Mesothelial cell of epicardium (in vitro differentiated cells): ENCODE data around the gene ANK3. TPM values are rescaled to one million over a fixed set of nuclear protein-coding genes. Genes with fewer than 3 reads are reported as not detected.
A peak's percentile ranks its signal among the peaks of the same experiment; 100 is the strongest.

Source experiments
- DNase-seq, 2 experiments: peaks; one replicate each; pipeline ENCODE4 v3.0.0; 2021; ENCODE audit warnings: low spot score in 2 of 2; ENCODE audit not compliant: unreplicated experiment in 2 of 2
- H3K27ac Mint-ChIP-seq: 2 replicates; pipeline ENCODE4 v1.8.0; 2021; ENCODE audit warnings: mixed read lengths
- H3K27me3 Mint-ChIP-seq: 2 replicates; pipeline ENCODE4 v1.8.0; 2021; ENCODE audit warnings: low read depth, mixed read lengths
- H3K36me3 Mint-ChIP-seq: 2 replicates; pipeline ENCODE4 v1.8.0; 2021; ENCODE audit warnings: mixed read lengths
- H3K4me1 Mint-ChIP-seq: 2 replicates; pipeline ENCODE4 v1.8.0; 2021; ENCODE audit warnings: mixed read lengths
- H3K4me3 Mint-ChIP-seq: 2 replicates; pipeline ENCODE4 v1.8.0; 2021; ENCODE audit warnings: mild to moderate bottlenecking, moderate library complexity, mixed read lengths
- H3K9me3 Mint-ChIP-seq: 2 replicates; pipeline ENCODE4 v1.8.0; 2021; ENCODE audit warnings: mixed read lengths
- total RNA-seq: library from RNA; stranded (reverse); gene quantifications from 3 replicates; pipeline ENCODE4 v1.2.1, GENCODE V29; 2021
- TF ChIP-seq, protein P1 (sequence below): fragments of 200-600 bp; sonication (generic); IDR thresholded peaks from one replicate; pipeline ENCODE4 v1.5.0; 2021; ENCODE audit warnings: antibody characterized with exemption; ENCODE audit not compliant: unreplicated experiment

ANK3 gene
- total RNA-seq, 1 donor from 2014 or later = 242 TPM

- DNase-seq = no peak
- Mint-ChIP-seq H3K9me3 (peaks cover 13% of the 10 kb centered on the region), H3K4me3 (no peak overlapping the region), H3K27ac (peak overlapping the region; percentile 81), H3K36me3 (peaks cover 29% of the 10 kb centered on the region), H3K27me3 (no peaks in the 10 kb centered on the region), H3K4me1 (peaks cover 36% of the 10 kb centered on the region)
- TF ChIP-seq, protein P1, sequence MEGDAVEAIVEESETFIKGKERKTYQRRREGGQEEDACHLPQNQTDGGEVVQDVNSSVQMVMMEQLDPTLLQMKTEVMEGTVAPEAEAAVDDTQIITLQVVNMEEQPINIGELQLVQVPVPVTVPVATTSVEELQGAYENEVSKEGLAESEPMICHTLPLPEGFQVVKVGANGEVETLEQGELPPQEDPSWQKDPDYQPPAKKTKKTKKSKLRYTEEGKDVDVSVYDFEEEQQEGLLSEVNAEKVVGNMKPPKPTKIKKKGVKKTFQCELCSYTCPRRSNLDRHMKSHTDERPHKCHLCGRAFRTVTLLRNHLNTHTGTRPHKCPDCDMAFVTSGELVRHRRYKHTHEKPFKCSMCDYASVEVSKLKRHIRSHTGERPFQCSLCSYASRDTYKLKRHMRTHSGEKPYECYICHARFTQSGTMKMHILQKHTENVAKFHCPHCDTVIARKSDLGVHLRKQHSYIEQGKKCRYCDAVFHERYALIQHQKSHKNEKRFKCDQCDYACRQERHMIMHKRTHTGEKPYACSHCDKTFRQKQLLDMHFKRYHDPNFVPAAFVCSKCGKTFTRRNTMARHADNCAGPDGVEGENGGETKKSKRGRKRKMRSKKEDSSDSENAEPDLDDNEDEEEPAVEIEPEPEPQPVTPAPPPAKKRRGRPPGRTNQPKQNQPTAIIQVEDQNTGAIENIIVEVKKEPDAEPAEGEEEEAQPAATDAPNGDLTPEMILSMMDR = no peak
Observed at GRCh38 chr10:60147025-60147424, 242.7 kb downstream of the ANK3 start.

DNA sequence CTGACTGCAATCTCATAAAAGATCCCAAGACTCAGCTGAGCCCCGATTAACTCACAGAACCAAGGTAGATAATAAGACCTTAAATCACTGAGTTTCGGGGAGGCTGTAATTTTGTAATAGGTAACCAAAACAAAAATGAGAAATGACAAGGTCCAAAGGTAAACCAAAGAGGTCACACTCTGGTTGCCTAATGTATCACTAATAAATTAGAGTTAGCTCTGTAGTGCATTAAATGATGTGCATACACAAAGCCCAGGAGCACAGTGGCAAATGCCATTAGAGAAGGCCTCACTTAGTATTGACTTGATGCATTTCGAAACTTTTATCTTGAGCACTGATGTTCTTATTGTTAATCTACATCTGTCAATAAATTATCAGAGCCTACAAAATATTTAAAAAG lies 245.6 kb downstream of the ANK3 start:
- no peak for DNase-seq
- Mint-ChIP-seq H3K27ac (no peak overlapping the region), H3K4me1 (peaks cover 26% of the 10 kb centered on the region), H3K36me3 (peaks cover 10% of the 10 kb centered on the region), H3K4me3 (no peak overlapping the region), H3K9me3 (no peaks in the 10 kb centered on the region), H3K27me3 (no peaks in the 10 kb centered on the region)
- TF ChIP-seq, protein P1 = no peak

DNA sequence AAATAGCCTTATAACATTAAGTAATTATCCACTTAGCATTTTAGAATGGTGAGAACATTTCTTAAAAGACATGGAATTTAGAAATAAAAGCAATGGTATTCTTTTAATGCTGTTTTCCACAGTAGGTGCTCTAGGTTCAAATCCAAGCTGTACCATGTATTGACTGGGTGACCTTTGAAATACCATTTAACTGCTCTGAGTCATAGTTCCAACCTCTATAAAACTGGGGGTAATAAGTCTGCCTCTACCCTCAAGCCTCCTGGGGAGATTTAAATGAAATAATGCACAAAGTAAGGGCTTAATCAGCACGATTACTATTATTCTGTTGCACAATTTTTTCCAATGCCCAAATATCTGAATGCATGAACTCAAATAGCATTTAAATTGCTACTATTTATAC lies 246.9 kb downstream of the ANK3 start:
- H3K9me3 Mint-ChIP-seq = no peaks in the 10 kb centered on the region
- peaks cover 10% of the 10 kb centered on the region for H3K36me3 Mint-ChIP-seq
- no peak overlapping the region for H3K4me3 Mint-ChIP-seq
- TF ChIP-seq, protein P1 = no peak
- H3K4me1 Mint-ChIP-seq = peaks cover 13% of the 10 kb centered on the region
- no peaks in the 10 kb centered on the region for H3K27me3 Mint-ChIP-seq
- DNase-seq = no peak
- peak overlapping the region; percentile 21 for H3K27ac Mint-ChIP-seq

GRCh38 chr10:60141896-60142559 lies 247.6 kb downstream of the ANK3 start:
- Mint-ChIP-seq H3K9me3 (no peaks in the 10 kb centered on the region), H3K4me3 (no peak overlapping the region), H3K27me3 (no peaks in the 10 kb centered on the region), H3K36me3 (peaks cover 10% of the 10 kb centered on the region), H3K27ac (no peak overlapping the region), H3K4me1 (peaks cover 7% of the 10 kb centered on the region)
- TF ChIP-seq, protein P1 = no peak
- DNase-seq = no peak

DNA sequence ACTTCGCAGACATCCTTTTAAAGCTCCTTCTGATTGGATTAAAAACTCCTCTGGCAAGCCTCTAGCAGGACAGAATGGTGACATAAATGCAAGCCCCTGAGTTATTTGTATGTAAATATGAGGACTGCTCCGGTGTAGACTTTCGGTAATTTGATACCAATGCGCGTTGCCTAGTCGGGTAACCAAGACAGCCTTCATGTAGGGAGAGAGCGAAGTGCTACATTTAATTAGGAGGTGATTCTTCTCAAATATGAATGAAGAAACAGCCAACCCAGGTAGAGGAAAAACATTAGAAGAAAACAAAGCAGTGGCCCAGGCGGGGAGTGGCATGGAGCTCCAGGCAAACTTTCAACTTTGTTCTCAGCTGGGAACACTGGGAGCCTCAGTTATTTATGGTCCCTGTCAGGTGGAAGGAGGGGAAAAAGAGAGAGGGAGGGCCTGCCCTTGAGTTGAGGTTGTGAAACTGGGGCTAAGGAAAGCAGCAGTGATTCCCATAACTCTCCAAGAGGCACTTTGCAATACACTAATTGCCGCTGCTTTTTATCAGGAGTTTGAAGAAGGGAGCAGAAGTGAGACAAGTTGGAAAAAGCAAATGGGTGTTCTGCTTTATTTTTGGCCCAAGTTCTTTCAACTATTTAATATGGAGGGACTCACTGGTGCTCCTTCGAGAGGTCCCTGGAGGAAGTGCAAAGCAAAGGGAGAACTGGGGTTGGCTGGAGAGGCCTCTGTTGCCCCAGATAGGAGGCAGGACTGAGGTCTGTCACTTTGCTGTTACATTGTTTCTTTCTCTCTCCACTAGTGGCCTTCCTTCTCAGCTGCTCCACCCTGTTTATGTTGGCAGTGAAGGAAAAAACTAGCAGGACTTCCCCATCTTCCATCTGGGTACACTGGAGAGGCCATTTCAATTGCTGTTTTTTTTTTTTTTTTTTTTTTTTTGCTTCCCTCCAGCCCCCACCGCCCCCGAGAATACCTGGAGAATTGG lies 248.7 kb downstream of the ANK3 start:
- peaks cover 10% of the 10 kb centered on the region for H3K36me3 Mint-ChIP-seq

More for the DNA sequence above, 248.7 kb downstream of the ANK3 start:
- Mint-ChIP-seq H3K27me3 (no peaks in the 10 kb centered on the region), H3K4me1 (peaks cover 8% of the 10 kb centered on the region), H3K4me3 (no peak overlapping the region), H3K27ac (no peak overlapping the region), H3K9me3 (no peaks in the 10 kb centered on the region)
- DNase-seq = no peak
- TF ChIP-seq, protein P1 = no peak
